ENCODE data around the gene CFI.
"Not testable (repeated sequence)": the region's sequence is repeated elsewhere in the genome, so short reads cannot be mapped to it uniquely, and the experiment has no call there.

The CFI gene

DNA sequence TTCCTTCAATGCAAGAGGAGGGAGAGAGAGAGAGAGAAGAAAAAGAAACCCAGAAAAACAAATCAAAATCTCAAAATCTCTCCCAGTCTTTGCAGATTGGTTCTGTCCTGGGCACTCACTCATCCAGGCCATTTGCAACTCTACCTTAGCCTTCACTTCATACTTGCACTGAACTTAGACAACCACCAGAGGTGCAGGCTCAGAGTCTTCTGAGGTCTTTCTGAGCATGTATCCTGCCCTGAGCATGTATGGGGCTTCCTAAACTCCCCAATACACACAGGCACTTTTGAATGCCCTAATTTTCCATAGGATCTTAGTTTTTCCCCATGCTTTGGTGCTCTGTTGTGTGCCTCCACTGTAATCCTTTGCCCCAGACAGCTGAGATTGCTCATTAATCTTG lies 2.9 kb downstream of the CFI start:
- no peak for DNase-seq (ENCODE audit: low spot score)

DNA sequence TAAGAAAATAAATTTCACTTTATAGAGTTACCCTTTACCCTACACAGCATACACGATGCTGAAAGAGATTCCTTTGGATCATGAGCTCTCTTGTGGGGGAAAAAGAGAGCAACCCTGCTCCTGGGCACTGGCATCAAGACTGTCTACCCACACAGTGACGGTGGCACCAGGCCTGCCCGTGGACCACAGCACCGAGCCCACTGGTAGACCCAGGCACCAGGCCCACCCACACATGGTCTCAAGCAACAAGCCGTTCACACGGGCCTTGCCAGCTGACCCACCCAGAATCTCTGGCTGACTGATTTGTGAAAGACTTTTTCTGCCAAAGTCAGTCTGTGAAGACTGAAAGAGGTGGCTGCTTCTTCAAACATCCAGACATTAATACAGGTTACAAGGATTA lies 6.7 kb downstream of the CFI start:
- DNase-seq (ENCODE audit: low spot score): no peak

DNA sequence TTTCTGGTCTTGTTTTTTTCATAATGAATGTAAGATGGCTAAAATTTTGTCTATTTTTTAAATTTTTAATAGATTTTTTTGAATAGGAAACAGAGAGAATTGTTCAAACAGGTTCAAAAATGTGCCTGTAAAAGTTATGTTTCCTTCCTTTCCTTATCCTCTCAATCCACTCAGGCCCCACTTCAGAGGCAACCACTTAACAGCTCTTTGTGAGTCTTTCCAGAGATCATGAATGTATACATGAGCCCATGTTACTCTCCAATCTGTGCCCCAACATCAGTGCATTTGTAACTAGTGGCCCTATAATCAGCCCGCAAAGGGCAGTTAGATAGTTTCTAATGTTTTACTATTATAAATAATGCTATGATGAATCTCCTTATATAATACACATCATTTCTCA lies 14.0 kb downstream of the CFI start:
- DNase-seq (ENCODE audit: low spot score): no peak

DNA sequence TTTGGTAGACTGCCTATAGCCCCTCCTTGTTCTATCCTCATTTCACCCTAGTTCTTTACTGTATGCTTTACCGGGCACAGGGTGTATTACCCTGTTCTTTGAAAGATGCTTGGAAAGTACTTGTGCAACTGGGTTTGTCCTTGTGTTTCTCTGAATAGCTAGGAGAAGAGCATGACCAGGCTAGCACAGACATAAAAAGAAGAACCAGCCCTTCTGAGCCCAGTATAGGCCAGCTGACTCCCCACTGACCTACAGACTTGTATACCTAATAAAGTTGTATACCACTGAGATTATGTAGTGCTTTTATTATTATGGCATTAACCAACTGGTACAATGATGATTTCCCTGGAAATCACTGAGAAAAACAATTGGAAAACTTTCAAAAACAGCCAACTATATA lies 15.0 kb downstream of the CFI start:
- DNase-seq (ENCODE audit: low spot score): no peak

DNA sequence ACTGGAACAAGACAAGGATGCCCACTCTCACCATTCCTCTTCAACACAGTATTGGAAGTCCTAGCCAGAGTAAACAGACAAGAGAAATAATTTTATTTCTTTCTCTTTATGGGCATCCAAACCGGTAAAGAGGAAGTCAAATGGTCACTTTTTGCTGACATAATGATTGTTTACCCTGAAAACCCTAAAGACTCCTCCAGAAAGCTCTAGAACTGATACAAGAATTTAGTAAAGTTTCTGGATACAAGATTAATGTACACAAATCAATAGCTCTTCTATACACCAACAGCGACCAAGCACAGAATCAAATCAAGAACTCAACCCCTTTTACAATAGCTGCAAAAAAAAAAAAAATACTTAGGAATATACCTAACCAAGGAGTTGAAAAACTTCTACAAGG lies 19.7 kb downstream of the CFI start:
- DNase-seq (ENCODE audit: low spot score): not testable (repeated sequence)

DNA sequence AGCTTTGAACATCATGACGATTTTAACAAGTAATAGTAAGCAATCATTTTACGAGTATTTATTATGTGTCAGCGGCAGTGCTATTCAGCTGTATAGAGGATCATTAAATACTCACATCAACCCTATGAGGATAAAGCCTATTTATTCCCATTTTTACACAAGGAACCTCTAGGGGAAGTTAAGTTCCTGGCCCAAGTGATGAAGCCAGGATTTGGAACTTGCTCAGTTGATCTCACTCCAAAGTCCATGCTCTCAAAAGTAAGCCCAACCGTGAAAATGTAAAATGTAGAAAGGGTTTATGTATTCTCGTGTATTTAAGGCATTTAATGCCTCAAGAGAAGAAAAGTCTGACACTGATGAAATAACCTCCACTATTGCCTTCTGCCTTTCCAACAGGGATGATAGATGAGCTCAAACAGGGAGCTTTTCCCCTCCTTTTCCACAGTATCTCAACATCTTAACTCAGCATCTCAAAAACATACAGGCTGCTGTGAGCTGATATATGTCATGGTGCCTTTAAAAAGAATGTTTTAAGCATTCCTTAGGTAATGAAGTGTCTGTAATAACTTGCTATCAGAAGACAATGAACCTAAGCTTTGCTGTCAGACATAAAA lies 36.9 kb downstream of the CFI start:
- no peak for DNase-seq (ENCODE audit: low spot score)

DNA sequence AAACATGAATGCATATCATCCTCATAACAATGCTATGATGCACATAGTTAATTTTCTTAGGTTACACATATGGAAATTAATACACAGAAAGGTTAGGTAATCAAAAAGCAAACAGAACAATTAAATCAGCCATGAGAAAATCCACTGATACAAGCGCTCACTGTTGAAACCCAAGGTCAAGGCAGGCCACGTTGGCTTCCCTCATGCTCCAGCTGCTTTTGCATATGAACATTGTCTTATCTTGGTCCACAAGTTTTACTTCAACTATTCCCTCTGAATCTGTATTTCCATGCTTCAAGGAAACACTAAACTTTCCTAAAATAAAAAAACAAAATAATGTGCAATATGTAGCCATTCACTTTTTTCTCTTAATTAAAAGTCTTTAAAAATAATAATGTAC lies 37.4 kb downstream of the CFI start:
- DNase-seq (ENCODE audit: low spot score): no peak

DNA sequence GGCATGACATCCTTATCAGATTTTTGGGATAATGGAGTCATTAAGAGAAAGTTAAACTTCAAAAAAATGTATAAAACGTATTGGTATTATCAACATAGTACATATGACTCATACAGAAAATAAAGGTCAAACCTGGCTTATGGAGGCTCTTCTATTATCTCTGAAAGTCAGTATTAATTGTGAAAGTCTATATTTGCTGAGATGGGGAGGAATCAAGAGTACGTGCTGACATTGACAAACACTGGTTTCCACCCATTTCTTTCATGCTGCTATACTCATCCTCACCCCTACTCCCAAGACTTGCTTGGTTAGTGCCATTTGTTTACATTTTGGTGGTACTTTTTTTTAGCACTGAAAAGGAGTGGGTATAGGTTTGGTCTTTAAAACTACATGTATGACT lies 41.1 kb downstream of the CFI start:
- DNase-seq (ENCODE audit: low spot score): no peak

DNA sequence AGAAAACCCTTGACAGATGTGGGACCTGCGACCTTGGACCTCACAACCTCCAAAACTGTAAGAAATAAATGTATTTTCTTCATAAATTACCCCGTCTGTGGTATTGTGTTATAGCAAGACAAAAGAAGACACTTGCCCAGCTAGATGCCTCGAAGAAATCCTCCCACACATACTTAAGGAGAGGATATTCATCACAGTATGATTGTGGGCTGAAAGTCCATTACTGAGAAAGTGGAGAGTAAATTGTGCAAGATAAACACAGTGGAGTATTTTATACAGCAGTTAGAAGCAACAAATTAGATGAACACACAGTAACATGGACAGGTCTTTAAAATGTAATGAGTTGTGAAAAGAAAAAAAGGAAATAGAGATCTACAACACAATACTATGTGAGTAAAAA lies 46.1 kb downstream of the CFI start:
- no peak for DNase-seq (ENCODE audit: low spot score)

DNA sequence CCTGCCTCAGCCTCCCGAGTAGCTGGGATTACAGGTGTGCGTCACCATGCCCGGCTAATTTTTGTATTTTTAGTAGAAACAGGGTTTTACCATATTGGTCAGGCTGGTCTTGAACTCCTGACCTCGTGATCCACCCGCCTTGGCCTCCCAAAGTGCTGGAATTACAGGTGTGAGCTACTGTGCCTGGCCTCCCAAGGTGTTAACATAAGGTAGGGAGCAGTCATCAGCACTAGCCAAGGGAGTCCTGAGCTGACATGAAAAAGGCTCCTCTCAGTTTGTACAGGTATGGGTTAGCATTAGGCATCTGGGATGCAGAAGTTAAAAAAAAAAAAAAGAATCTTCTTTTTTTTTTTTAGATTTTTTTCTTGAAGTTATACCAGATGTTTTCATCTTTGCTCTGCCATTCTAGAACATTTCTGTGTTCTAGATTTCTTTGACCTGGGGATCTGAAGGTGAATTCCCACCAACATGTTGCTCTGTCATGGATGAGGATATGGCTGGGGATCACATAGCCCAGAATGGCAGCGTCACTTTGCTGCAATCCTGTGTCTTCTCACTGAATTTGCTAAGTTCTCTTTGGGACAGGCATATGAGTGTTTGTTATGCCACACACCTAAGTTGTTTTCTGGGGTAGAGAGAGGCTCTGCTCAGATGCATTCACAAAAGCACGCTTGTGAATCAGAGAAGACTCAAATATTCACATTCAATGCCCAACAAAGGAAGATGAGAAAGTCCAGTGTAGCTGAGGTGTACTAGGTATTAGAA lies 47.5 kb downstream of the CFI start:
- DNase-seq (ENCODE audit: low spot score): no peak

DNA sequence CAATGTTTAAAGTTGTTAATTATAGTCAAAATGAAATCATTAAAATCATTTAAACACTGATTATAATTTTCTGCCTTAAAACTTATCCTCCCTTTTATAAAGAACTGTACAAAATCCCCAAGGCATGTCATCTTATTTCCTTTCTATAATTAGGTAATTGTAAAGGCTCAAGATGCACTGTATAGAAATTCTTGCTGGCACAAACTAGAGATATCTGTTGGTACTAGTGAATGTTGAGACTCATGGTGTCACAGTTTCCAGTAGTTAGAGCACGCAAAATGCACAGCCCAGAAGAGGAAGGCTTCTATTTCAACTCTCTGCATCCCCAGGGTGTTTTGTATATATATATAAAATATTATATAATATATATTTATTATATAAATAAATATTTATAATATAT lies 49.3 kb downstream of the CFI start:
- no peak for DNase-seq (ENCODE audit: low spot score)

DNA sequence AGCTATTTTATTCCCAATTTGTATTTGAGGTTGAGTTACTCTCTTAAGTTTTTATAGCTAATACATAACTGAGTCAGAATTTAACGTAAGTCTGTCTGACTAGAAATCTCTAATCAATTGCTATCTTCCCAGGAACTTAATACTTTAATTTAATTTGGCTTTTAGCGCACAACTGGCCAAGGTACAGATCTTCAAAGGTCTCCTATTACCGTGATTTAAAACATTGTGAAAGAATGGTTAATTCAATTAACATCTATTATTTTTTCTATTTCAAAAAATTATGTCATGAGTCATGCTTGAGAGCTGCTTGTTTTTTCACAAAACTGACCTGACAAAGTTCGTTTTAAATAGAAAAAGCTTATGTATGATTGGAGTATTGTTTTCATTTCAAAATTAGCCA lies 49.9 kb downstream of the CFI start:
- no peak for DNase-seq (ENCODE audit: low spot score)

DNA sequence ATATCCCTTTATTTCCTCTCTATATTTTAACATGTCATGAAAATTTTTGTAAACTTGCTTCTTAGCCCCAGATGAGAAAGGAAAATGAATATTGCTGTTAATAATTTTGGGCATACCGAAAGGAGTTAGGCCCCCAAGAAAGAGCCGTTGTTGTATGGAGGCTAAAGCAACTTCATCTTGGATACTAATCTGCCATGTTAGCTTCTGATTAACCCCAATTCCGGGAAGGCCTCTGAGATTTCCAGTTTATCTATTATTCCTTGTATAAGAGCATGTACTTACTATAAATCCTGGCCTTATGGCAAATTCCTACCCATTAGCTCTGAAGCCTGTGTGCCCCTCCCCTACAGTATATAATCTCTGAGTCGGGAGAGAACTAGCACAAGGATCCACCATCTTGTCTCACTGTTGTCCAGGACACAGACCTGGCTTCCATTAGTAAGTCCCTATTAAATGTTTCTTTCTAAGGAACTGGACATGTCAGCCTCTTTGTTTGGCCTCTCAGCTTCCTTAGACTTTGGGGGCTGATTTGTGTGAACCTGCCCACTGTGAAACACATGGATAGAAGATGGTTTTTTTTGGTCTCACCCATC lies 51.1 kb downstream of the CFI start:
- no peak for DNase-seq (ENCODE audit: low spot score)

DNA sequence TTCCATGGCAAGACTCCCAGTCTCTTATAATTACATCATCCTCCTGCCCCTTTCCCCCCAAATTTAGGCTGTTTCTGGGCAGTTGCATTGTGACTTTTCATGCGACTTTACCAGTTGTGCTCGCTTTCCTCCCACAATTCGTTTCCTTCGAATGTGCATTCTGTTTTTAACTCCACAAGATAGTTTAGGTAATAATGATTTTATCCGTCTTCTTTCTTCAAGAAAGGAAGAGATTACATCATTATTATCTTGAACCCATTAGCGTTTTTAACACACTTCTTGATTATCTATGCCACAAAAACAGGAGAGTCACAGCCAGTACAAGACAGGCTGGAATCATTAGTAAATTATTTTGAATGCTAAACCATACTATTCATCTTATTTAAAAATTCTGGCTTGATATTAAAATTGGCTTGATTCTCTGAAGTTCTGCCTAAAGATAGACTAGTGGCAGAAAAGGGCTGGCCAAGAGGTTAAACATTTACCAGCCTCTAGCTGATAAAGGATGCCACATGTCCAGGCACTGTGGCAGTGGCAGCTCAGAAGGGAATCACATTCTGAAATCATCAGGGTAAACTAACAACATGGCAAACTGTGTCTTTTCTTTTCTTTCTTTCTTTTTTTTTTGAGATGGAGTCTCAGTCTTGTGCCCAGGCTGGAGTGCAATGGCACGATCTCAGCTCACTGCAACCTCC lies 52.3 kb downstream of the CFI start:
- no peak for DNase-seq (ENCODE audit: low spot score)

DNA sequence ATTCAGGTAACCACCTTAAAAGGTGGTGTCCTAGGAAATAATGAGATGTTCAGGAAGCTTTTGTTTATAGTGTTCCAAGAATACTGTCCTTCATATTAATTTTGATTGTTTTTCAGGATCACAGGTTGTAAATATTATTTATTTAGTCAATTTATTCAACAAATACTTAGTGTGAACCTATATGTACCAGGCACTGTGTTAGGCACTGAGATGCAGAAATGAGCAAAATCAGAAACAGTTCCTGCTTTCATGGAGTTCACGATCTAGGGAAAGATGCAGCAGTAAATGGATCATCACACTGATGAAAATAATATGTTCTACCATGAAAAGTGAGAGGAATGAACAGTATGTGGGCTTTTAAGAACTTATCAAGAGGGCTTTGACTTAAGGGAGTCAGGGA lies 53.7 kb downstream of the CFI start:
- no peak for DNase-seq (ENCODE audit: low spot score)

DNA sequence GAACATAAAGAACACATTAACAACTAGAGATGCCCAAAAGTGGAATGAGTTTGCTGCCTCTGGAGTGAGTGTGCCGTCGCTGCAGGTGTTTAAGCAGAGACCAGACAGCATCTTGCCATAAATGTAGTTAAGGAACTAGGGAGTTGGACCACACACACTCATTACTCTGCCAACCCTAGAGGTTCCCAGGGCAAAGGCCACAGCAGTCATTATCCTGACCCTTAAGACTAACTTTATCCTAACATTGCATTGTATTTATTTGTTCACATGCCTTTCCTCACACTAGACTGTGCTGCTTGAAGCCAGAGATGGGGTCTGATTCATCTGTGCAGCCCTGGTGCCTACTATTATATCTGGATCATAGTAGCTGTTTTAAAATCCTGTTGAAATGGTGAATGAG lies 55.1 kb downstream of the CFI start:
- no peak for DNase-seq (ENCODE audit: low spot score)

DNA sequence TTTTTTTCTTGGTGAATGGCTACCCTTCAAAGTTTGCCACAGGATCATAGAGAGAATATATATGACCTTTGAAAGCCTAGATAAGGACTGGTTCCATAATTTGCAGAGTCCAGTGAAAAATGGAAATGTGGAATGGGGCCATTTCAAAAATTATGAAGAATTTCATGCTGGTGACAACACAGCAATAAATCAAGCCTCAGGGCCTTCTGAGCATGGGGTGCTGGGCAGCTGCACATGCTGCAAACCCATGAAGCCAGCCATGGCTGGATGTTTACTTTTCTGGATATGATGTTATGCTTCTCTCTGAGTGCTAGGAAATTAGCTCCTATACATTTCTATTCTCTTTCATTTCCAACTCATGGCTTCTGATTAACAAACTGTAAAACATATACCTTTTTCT lies 56.0 kb downstream of the CFI start:
- no peak for DNase-seq (ENCODE audit: low spot score)

DNA sequence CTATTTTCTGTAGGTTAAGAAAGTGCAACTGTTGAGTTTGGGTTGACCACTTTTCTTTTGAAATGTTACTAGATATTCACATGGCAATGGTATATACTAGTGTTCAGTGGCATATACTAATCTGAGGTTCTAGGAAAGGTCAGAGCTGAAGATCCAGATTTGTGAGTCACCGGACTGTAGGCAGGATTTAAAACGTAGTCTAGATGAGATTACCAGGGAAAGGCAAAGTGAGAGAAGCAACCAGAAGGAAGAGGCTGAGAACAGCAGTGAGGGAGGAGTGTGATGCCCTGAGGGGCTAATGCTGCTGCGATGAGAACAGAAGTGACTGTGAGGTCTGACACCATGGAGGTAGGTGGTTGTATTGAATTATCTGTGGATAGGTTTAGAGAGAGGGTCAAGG lies 62.3 kb downstream of the CFI start:
- DNase-seq (ENCODE audit: low spot score): no peak

DNA sequence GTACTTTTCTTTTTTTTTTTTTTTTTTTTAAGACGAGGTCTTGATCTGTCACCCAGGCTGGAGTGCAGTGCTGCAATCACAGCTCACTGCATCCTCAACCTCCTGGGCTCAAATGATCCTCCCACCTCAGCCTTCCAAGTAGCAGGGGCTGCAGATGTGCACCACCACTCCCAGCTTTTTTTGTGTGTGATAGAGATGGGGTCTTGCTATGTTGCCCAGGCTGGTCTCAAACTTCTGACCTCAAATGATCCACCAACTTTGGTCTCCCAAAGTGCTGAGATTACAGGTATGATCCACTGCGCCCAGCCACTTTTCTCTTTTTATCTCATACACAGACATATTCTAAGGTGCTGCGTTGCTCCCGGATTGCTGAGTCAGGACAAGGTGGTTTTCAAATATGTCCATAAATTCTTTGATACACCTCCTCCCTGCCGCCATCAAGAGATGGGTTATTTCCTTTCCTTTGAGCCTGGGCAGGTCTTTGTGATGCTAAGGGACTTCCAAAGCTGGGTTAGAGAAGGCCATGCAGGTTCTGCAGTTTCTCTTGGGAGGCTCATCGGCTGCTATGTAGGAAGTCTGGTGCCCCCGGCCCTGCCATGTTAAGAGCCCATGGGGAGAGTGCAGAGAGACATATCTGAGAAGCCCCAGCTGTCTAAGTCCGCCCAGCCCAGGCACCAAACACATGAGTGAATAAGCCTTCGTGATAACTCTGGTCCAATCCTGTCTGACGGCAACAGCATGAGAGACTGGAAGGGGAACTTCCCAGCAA lies 63.5 kb downstream of the CFI start:
- DNase-seq (ENCODE audit: low spot score): no peak

DNA sequence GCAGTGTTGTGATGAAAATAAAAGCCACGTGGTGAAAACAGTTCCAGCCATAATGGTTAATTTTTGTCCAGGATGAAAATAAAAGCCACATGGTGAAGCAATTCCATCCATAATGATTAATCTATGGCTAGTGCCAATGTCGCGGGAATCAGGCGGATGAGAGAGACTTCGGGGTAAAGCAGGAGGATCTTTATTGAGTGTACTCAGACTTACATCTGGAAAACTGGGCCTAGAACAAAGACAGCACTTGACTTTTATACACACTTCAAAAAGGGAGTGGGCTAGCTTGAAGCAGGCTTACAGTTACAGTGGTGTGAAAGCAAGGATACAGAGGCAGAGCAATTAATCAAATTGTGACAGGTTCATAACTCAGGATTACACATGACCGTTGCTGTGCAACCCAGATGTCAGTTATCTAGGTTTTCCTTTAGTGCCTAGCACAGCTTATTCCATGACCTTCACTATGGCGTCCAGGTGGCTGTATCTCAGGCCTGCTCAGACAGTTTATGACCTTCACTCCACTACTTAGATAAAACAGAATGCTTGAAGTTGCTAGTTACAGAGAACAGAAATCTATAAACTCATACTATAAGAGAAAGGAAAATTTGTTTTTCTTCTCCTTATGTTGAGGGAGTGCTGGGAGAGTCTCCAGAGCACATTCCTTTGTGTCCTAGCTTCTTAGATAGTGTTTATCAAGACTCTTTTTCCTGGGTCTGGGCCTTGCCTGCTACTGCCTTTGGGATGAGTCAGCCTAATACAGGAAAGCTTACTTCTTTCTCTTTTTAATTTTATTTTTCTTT lies 66.0 kb downstream of the CFI start:
- DNase-seq (ENCODE audit: low spot score): no peak

DNA sequence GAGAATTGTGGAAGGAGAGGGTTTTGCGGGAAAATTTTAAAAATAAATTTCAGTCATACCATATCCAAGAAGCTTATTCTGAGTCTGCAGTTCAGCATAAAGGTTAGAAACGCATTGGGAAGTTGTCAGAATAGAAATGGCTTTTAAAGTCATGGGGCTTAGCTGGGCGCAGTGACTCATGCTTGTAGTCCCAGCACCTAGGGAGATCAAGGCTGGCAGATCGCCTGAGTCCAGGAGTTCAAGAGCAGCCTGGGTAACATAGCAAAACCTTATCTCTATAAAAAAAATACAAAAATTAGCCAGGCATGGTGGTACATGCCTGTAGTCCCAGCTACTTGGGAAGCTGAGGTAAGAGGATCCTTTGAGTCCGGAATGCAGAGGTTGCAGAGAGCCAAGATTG lies 68.1 kb downstream of the CFI start:
- DNase-seq (ENCODE audit: low spot score): no peak

Measured in SK-N-DZ (cell line).